Measurements from ENCODE around the gene PDIA2.

- no peak for TF ChIP-seq ZNF8 (CRISPR knock-in tag; IDR thresholded peaks at IDR 0.05)
- TF ChIP-seq, protein P1, sequence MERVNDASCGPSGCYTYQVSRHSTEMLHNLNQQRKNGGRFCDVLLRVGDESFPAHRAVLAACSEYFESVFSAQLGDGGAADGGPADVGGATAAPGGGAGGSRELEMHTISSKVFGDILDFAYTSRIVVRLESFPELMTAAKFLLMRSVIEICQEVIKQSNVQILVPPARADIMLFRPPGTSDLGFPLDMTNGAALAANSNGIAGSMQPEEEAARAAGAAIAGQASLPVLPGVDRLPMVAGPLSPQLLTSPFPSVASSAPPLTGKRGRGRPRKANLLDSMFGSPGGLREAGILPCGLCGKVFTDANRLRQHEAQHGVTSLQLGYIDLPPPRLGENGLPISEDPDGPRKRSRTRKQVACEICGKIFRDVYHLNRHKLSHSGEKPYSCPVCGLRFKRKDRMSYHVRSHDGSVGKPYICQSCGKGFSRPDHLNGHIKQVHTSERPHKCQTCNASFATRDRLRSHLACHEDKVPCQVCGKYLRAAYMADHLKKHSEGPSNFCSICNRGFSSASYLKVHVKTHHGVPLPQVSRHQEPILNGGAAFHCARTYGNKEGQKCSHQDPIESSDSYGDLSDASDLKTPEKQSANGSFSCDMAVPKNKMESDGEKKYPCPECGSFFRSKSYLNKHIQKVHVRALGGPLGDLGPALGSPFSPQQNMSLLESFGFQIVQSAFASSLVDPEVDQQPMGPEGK (CRISPR knock-in tag; IDR thresholded peaks at IDR 0.05; ENCODE audit: borderline replicate concordance): no peak
- no peak for TF ChIP-seq ZFP3 (CRISPR knock-in tag; IDR thresholded peaks at IDR 0.05)
- TF ChIP-seq RARB (CRISPR knock-in tag; IDR thresholded peaks at IDR 0.05): no peak
- no peak for TF ChIP-seq CSDC2 (CRISPR knock-in tag; IDR thresholded peaks at IDR 0.05)
- no peak for TF ChIP-seq ZFP30 (CRISPR knock-in tag; IDR thresholded peaks at IDR 0.05)
- TF ChIP-seq SNAI2 (CRISPR knock-in tag; IDR thresholded peaks at IDR 0.05): no peak
- no peak for TF ChIP-seq ARNTL (CRISPR knock-in tag; IDR thresholded peaks at IDR 0.05; ENCODE audit: borderline replicate concordance, low read depth)
- no peak for TF ChIP-seq PPARA (CRISPR knock-in tag; IDR thresholded peaks at IDR 0.05; ENCODE audit: borderline replicate concordance)
Measured at GRCh38 chr16:263182-263774, 19.7 kb upstream of the PDIA2 start.

Measured in SK-N-SH treated with all-trans-retinoic acid at 6 μM for 48 hours (cell line).